ENCODE data around the gene OSBP. TPM values are rescaled to one million over a fixed set of nuclear protein-coding genes. Genes with fewer than 3 reads are reported as not detected.

OSBP gene
- total and polyA plus RNA-seq, 4 donors = 12.0 to 41.9 (median 30.2) TPM

DNA sequence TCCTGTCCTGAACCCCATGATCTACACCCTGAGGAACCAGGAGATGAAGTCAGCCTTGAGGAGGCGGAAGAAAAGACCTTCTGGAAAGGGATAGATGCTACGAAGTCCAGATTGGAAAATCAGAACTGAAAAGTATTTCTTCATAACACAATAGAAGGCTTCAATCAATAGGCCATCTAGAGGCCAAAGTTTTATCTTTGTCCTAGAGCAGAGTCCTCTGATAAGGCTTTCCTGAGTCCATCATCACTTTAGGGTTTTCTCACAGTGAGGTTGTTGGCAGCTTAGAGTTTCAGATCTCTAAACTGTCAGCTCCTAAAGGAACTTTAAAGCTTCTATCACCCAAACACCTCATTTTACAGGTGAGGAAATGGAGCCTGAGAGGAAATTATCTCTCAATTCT lies 83.0 kb downstream of the OSBP start:
- Histone ChIP-seq H3K4me1 (ENCODE audit: control insufficient read depth in 5 of 5, insufficient read depth in 5 of 5, low read length in 5 of 5) (no peaks in the 10 kb centered on the region), H3K36me3 (ENCODE audit: control insufficient read depth in 4 of 4, insufficient read depth in 4 of 4, low read length in 4 of 4) (no peaks in the 10 kb centered on the region), H3K9ac (ENCODE audit: insufficient read depth in 1 of 2, low read length in 2 of 2) (no peak overlapping the region), H3K27ac (ENCODE audit: low read depth in 1 of 2, low read length in 1 of 2) (no peak overlapping the region), H3K4me3 (no peak overlapping the region), H3K9me3 (ENCODE audit: control insufficient read depth in 4 of 4, insufficient read depth in 3 of 4, low read length in 3 of 4) (no peaks in the 10 kb centered on the region), H3K27me3 (ENCODE audit: control insufficient read depth in 3 of 3, insufficient read depth in 3 of 3, low read length in 2 of 3) (no peaks in the 10 kb centered on the region)
- DNase-seq (no peak), ATAC-seq (ENCODE audit: insufficient read depth, low FRiP score) (no peak)
- 85 to 97% methylated on average over 2 of the region's 2 CpGs for WGBS, 2 donors
- TF ChIP-seq, protein P1, sequence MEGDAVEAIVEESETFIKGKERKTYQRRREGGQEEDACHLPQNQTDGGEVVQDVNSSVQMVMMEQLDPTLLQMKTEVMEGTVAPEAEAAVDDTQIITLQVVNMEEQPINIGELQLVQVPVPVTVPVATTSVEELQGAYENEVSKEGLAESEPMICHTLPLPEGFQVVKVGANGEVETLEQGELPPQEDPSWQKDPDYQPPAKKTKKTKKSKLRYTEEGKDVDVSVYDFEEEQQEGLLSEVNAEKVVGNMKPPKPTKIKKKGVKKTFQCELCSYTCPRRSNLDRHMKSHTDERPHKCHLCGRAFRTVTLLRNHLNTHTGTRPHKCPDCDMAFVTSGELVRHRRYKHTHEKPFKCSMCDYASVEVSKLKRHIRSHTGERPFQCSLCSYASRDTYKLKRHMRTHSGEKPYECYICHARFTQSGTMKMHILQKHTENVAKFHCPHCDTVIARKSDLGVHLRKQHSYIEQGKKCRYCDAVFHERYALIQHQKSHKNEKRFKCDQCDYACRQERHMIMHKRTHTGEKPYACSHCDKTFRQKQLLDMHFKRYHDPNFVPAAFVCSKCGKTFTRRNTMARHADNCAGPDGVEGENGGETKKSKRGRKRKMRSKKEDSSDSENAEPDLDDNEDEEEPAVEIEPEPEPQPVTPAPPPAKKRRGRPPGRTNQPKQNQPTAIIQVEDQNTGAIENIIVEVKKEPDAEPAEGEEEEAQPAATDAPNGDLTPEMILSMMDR (IDR thresholded peaks at IDR 0.05; ENCODE audit: control extremely low read depth, extremely low read depth) = no peak

DNA sequence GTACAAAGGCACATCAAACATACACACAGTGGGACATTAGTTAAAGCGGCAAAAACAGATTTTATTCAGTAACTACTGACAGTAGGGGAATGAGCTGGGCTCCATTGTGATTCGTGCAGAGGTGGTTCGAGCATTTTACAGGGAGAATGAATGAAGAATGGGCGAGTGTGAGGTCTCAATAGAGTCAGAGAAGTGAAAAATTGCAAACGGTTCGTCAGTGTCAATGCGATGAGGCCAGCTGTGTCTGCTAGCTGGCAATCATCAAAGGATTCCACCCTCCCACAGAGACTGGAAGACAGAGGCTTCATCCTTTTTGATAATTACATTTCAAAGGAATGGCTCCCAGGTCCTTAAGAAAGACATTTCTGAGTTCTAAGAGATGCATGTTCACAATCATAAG lies 86.9 kb downstream of the OSBP start:
- Histone ChIP-seq H3K9ac (ENCODE audit: insufficient read depth in 1 of 2, low read length in 2 of 2) (no peak overlapping the region), H3K36me3 (ENCODE audit: control insufficient read depth in 4 of 4, insufficient read depth in 4 of 4, low read length in 4 of 4) (no peaks in the 10 kb centered on the region), H3K27me3 (ENCODE audit: control insufficient read depth in 3 of 3, insufficient read depth in 3 of 3, low read length in 2 of 3) (no peaks in the 10 kb centered on the region), H3K9me3 (ENCODE audit: control insufficient read depth in 4 of 4, insufficient read depth in 3 of 4, low read length in 3 of 4) (no peaks in the 10 kb centered on the region), H3K27ac (ENCODE audit: low read depth in 1 of 2, low read length in 1 of 2) (no peak overlapping the region), H3K4me3 (no peak overlapping the region), H3K4me1 (ENCODE audit: control insufficient read depth in 5 of 5, insufficient read depth in 5 of 5, low read length in 5 of 5) (no peaks in the 10 kb centered on the region)
- TF ChIP-seq, protein P1 (IDR thresholded peaks at IDR 0.05; ENCODE audit: control extremely low read depth, extremely low read depth) = no peak
- ATAC-seq (ENCODE audit: insufficient read depth, low FRiP score) (no peak), DNase-seq (no peak)
- WGBS, 2 donors = 67 to 75% methylated on average over 7 of the region's 7 CpGs

Small RNA genes lying within 50 kb of the gene (small RNA-seq; reads per million reads assigned to genes)
- gene MIR3162 (ENCODE audit: low replicate concordance) = not detected

Other genes starting within 250 kb of the OSBP start
- gene OR5A2, start 189.4 kb downstream of the OSBP start, total RNA-seq = not detected
- gene OR5A2, start 189.4 kb downstream of the OSBP start, polyA plus RNA-seq = not detected
- gene OR5A1, start 179.3 kb downstream of the OSBP start, total RNA-seq = not detected
- not detected for gene OR5A1, start 179.3 kb downstream of the OSBP start, polyA plus RNA-seq
- not detected for gene OR4D6, start 158.8 kb downstream of the OSBP start, total RNA-seq
- gene OR4D6, start 158.8 kb downstream of the OSBP start, polyA plus RNA-seq = not detected
- not detected for gene OR4D10, start 142.5 kb downstream of the OSBP start, total RNA-seq
- not detected for gene OR4D10, start 142.5 kb downstream of the OSBP start, polyA plus RNA-seq
- gene OR4D11, start 112.2 kb downstream of the OSBP start, total RNA-seq = not detected
- not detected for gene OR4D11, start 112.2 kb downstream of the OSBP start, polyA plus RNA-seq
- not detected for gene OR4D9, start 104.2 kb downstream of the OSBP start, total RNA-seq
- gene OR4D9, start 104.2 kb downstream of the OSBP start, polyA plus RNA-seq = not detected
- gene PATL1, start 53.3 kb upstream of the OSBP start, total RNA-seq = 10 to 100 TPM; 23.1 to 29.3 TPM
- gene PATL1, start 53.3 kb upstream of the OSBP start, polyA plus RNA-seq = 10 to 100 TPM; 12.8 to 28.8 TPM
- gene OR10V1, start 98.1 kb upstream of the OSBP start, total RNA-seq = not detected
- not detected for gene OR10V1, start 98.1 kb upstream of the OSBP start, polyA plus RNA-seq
- 10 to 100 TPM; 48.1 to 61.5 TPM for gene STX3, start 139.6 kb upstream of the OSBP start, total RNA-seq
- 10 to 100 TPM; 38.9 to 46.0 TPM for gene STX3, start 139.6 kb upstream of the OSBP start, polyA plus RNA-seq
- 10 to 100 TPM; 38.2 to 39.4 TPM for gene MRPL16, start 195.0 kb upstream of the OSBP start, total RNA-seq
- gene MRPL16, start 195.0 kb upstream of the OSBP start, polyA plus RNA-seq = 10 to 100 TPM; 40.9 to 54.1 TPM
- gene CBLIF, start 229.7 kb upstream of the OSBP start, total RNA-seq = not detected
- not detected for gene CBLIF, start 229.7 kb upstream of the OSBP start, polyA plus RNA-seq